Inferior parietal cortex (tissue), 1 donor: Measurements from ENCODE around the gene IER5.
"Not testable (repeated sequence)": the region's sequence is repeated elsewhere in the genome, so short reads cannot be mapped to it uniquely, and the experiment has no call there.

Source experiments
- DNase-seq: peaks from one replicate; pipeline ENCODE4 v3.0.0-alpha.2; 2016; ENCODE audit errors: extremely low spot score

Gene IER5

DNA sequence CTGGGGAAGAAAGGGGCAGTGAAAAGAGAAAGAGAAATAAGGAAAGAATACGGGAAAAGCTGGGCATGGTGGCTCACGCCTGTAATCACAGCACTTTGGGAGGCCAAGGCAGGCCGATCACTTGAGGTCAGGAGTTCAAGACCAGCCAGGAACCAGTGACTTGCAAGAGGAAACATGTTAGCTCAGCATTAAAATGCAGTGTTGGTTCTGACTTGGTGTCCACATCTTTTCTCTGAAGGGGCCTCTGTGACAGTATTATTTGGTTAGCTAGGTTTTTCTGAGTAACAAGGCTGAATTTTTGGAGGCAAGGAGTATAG is 26.8 kb downstream of the IER5 start:
- DNase-seq = no peak

DNA sequence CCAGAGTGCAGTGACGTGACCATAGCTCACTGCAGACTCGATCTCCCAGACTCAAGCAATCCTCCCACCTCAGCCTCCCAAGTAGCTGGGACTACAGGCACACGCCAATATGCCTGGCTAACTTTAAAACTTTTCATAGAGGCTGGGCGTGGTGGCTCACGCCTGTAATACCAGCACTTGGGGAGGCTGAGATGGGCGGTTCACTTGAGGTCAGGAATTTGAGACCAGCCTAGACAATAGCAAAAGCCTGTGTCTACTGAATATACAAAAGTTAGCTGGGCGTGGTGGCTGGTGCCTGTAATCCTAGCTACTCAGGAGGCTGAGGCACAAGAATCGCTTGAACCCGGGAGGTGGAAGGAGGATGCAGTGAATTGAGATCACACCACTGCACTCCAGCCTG is 27.5 kb downstream of the IER5 start:
- not testable (repeated sequence) for DNase-seq

GRCh38 chr1:181116819-181117390 is 28.4 kb downstream of the IER5 start:
- no peak for DNase-seq

GRCh38 chr1:181117648-181118449 is 29.3 kb downstream of the IER5 start:
- DNase-seq = no peak

DNA sequence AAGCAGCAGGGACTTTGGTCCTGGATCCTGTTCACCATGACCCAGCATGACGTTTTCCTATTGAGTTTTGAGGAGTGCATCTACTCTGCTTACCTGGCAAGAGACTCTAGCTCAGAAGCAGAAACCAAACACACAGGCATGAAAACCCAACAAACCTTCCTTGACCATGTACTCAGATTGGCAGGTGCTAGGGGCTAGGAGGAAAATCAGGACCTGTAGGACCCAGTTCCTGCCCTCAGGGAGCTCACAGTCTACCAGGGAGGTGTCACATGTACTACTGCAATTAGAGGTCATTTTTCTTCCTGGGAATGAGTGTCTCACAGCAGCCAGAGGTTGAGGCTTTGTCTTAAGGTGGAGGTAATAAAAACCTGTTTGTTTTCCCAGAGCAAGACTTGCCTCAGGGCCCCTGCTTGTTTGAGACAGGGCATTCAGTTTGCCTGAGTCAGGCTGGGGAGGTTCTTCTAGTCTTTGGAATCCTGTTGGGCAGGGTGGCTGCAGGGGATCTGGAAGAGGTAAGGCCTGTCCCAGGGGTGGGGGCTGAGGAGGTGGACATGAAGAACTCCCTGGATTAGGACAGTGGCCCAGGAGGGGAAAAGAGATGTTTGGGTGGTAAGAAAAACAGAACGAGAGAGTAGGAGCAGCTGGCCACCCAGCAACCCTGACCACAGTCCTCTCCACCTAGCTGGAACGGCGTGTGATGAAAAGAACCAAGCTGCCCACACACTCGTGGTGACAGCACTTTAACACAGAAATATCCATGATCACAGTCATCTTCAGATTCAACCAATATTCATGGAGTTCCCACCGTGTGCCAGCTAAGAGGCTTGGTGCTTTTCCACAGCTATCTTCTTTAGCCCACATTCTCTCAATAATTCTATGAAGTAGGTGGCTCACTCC is 30.8 kb downstream of the IER5 start:
- DNase-seq = no peak

DNA sequence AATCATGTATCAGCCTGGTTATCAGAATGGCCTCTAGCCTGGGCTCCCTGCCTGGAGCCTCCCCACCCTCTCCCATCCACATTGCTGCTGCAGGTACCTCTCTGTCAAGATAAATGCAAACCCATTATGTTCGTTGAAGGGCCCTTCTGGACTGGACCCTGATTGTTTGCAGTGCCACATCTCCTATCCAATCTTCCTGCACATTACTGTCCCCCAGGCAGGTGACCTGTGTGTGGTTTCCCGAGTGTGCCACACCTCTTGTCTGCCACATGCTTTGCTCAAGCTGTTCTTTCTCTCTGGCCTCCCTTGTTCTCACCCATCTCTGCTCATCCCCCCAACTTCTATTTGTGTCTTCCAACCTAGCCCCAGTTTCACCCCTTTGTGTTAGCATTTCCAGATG is 32.4 kb downstream of the IER5 start:
- DNase-seq = no peak

- DNase-seq = no peak
Measured at GRCh38 chr1:181121498-181121897, 33.0 kb downstream of the IER5 start.

DNA sequence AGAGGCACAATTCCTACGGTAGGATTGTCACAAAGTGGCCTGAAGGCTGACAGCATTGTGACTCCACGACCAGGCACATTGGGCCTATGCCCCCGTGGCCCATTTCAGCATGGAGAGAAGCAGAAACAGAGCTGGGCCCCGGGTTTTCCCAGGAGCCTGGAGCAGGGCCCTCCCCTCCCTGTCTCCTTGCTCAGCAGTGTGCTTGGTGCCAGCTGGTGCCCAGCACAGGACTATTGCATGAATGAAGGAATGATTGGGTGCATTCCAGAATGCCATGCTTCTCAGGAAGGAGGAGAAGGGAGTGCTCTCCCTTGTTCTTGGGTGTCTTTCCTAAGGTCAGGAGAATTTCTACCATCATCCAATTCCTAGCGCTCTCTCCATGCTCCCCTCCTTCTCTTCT is 33.7 kb downstream of the IER5 start:
- no peak for DNase-seq

DNA sequence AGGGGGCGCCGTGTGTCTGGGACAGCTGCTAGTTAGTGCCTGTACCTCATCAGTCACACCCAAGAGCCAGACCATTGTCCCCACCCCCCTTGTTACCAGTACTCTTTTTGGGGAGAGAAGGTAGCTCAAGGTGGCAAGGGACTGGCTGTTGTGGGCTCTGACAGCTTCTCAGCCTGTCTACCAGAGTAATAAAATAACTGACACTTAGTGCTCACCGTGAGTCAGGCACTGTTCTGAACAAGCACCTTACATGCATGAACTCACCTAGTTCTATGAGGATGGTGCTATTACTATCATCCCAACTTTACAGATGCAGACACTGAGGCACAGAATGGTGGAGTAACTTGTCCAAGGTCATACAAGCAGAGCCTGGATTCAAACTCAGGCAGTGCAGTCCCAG is 34.7 kb downstream of the IER5 start:
- DNase-seq = no peak

DNA sequence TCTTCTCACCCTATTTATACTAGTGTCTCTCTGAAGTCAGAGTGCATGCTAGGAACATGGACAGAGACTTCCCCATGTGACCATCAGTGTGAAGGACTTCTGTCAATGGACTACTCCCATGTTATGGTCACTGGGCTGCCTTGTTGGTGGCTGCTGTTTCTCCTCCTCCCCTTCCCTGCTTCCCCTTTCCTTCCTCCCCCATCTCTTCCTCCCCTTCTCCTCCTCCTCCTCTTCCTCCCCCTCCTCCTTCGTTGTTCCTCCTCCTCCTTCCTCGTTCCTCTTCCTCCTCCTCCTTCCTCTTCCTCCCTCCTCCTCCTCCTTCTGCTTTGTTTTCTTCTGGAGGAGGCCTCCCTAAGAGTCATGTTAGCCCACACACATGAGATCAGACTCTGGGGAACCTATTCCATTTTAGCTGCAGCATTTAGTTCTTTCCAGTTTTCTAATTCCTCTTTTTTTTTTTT is 35.8 kb downstream of the IER5 start:
- DNase-seq = no peak

- no peak for DNase-seq
Measured at GRCh38 chr1:181126289-181126688, 37.8 kb downstream of the IER5 start.

GRCh38 chr1:181126871-181127587 is 38.5 kb downstream of the IER5 start:
- DNase-seq = no peak

- no peak for DNase-seq
Measured at GRCh38 chr1:181127898-181128453, 39.5 kb downstream of the IER5 start.

DNA sequence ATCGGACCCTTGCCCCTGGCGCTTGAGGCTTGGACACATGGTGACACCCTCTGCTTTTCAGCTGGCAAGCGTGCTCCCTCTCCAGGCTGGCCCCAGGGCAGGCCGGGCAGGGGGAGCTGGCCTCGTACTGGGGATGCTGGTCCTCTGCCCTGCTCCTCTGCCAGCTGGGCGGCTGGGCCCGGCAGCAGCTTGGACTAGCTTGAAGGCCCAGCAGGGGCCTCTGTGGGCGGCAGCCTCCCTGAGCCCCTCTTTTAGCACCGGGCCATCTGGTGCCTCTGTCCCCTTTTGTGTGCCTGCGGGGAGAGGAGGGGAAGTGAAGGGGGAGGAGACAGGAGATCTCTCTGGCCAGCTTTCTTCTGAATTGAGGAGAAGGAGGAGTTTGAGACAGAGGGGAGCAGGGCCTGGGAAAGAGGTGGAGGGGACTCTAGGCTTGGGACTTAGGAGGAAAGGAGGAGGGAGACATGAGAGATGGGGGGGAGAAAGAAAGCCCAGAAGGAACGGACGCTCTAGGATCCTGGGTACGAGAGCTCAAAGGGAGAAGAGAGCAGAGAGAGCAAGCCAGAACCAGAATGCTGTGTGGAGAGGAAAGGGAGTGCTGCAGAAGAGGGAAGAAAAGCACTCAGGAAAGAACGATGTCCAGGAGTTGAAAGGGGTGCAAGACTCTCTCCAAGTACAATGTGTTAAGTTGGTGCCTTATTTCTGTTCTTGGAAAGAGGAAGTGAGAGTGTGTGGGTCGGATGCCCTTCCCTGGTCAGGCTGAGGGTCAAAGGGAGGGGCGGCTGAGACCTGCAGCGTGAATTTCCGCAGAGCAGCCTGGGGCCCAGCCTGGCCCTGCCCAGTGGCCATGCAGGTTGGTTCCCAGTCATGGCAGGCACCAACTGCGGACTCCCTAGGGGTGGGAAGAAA is 40.3 kb downstream of the IER5 start:
- no peak for DNase-seq

GRCh38 chr1:181129771-181130606 is 41.5 kb downstream of the IER5 start:
- DNase-seq = no peak

GRCh38 chr1:181131255-181131941 is 42.9 kb downstream of the IER5 start:
- DNase-seq = no peak

- no peak for DNase-seq
Measured at GRCh38 chr1:181133441-181133951, 45.0 kb downstream of the IER5 start.

- DNase-seq = no peak
Measured at GRCh38 chr1:181133969-181134418, 45.5 kb downstream of the IER5 start.
